ENCODE results near the gene PUDP.

Gene PUDP

GRCh38 chrX:7084841-7085240 is 63.1 kb downstream of the PUDP start:
- no peak overlapping the region for H3K4me3 ChIP-seq (ENCODE audit: low read length)
- TF ChIP-seq CTCF (conservative IDR thresholded peaks at IDR 0.05; ENCODE audit: low read length) = no peak
- no peak for DNase-seq (ENCODE audit: low read depth)

- no peak for TF ChIP-seq CTCF (conservative IDR thresholded peaks at IDR 0.05; ENCODE audit: low read length)
- DNase-seq (ENCODE audit: low read depth) = peak; percentile 92
- no peak overlapping the region for H3K4me3 ChIP-seq (ENCODE audit: low read length)
Measured at GRCh38 chrX:7083468-7084396, 64.2 kb downstream of the PUDP start.

GRCh38 chrX:7083021-7083420 is 64.9 kb downstream of the PUDP start:
- no peak for DNase-seq (ENCODE audit: low read depth)
- H3K4me3 ChIP-seq (ENCODE audit: low read length) = no peak overlapping the region
- no peak for TF ChIP-seq CTCF (conservative IDR thresholded peaks at IDR 0.05; ENCODE audit: low read length)

GRCh38 chrX:7082556-7082955 is 65.4 kb downstream of the PUDP start:
- H3K4me3 ChIP-seq (ENCODE audit: low read length) = no peak overlapping the region
- DNase-seq (ENCODE audit: low read depth) = no peak
- TF ChIP-seq CTCF (conservative IDR thresholded peaks at IDR 0.05; ENCODE audit: low read length) = no peak

- TF ChIP-seq CTCF (conservative IDR thresholded peaks at IDR 0.05; ENCODE audit: low read length) = no peak
- H3K4me3 ChIP-seq (ENCODE audit: low read length) = no peak overlapping the region
- no peak for DNase-seq (ENCODE audit: low read depth)
Measured at GRCh38 chrX:7077241-7078230, 70.4 kb downstream of the PUDP start.

GRCh38 chrX:7076245-7076661 is 71.7 kb downstream of the PUDP start:
- no peak for DNase-seq (ENCODE audit: low read depth)
- no peak overlapping the region for H3K4me3 ChIP-seq (ENCODE audit: low read length)
- no peak for TF ChIP-seq CTCF (conservative IDR thresholded peaks at IDR 0.05; ENCODE audit: low read length)

Data from AG10803 (cell line).